ENCODE results near the gene TEDC2. TPM values are rescaled to one million over a fixed set of nuclear protein-coding genes. Genes with fewer than 3 reads are reported as not detected.
A peak's percentile ranks its signal among the peaks of the same experiment; 100 is the strongest.

Gene TEDC2
- total RNA-seq, 4 donors from 2014 or later, result 1.4 to 2.3 TPM; not detected in 2

DNA sequence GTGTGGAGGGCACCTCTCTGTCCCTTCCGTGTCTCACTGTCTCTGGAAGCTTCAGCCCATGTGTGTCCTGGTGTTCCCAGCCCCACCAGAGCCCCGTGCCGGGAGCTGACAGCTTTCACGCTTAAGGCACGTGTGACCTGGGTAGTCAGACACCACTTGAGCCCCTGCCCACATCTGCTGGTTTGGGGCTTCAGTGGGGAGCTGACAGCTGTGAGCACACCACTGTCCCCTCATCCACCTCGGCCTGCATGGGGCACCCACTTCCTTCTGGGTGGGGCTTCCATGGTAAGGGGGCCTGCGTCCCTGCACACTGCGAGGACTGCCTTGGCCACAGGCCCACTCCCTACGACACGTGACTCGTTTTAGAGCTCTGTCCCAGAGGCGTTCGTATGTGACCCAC, 2.6 kb upstream of the TEDC2 start:
- intact Hi-C loops (cut with DNase I; ENCODE audit: low total_unique reads), result no loop called here

DNA sequence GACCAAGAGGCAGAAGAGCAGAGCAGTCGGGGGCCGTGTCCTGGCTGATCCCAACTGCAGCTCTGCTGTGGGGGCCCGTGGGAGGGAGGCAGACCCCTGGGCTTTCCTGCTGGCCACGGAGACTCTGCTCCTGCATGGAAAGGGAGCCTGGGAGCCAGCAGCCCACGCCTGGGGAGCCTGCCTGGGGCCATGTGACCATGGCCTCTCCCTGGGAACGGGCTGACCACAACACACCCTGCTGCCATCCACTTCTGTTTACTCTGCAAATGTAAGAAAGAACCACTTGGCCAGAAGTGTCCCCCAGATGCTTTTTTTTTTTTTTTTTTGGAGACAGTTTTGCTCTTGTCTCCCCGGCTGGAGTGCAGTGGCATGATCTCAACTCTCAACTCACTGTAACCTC, 2.0 kb upstream of the TEDC2 start:
- TF ChIP-seq, protein P1, sequence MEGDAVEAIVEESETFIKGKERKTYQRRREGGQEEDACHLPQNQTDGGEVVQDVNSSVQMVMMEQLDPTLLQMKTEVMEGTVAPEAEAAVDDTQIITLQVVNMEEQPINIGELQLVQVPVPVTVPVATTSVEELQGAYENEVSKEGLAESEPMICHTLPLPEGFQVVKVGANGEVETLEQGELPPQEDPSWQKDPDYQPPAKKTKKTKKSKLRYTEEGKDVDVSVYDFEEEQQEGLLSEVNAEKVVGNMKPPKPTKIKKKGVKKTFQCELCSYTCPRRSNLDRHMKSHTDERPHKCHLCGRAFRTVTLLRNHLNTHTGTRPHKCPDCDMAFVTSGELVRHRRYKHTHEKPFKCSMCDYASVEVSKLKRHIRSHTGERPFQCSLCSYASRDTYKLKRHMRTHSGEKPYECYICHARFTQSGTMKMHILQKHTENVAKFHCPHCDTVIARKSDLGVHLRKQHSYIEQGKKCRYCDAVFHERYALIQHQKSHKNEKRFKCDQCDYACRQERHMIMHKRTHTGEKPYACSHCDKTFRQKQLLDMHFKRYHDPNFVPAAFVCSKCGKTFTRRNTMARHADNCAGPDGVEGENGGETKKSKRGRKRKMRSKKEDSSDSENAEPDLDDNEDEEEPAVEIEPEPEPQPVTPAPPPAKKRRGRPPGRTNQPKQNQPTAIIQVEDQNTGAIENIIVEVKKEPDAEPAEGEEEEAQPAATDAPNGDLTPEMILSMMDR (IDR thresholded peaks at IDR 0.05), result no peak
- TF ChIP-seq POLR2AphosphoS5 (IDR thresholded peaks at IDR 0.05) (no peak), POLR2A (IDR thresholded peaks at IDR 0.05) (no peak), EP300 (IDR thresholded peaks at IDR 0.05; ENCODE audit: low read depth) (no peak)
- peaks cover 11 to 19% (median 15%) of the 10 kb centered on the region in 4 donors for H3K4me1 ChIP-seq
- intact Hi-C loops (cut with DNase I; ENCODE audit: low total_unique reads) (no loop called here), in situ Hi-C loops (cut with MboI; ENCODE audit: low pct_ligation_motif_present in 1 of 4, low pct_unique_long_range_greater_than_20kb in 1 of 4, low sequenced_read_pairs in 3 of 4) (no loop called here)
- WGBS, 2 donors (ENCODE audit: low coverage in 1 of 2), result 86 to 100% methylated on average over 1 to 7 of the region's 7 CpGs
- H3K4me3 ChIP-seq, result no peak overlapping the region
- no peak overlapping the region for H3K27ac ChIP-seq
- H3K27me3 ChIP-seq, result no peaks in the 10 kb centered on the region
- H3K9me3 ChIP-seq, result no peaks in the 10 kb centered on the region
- no peak for DNase-seq
- H3K36me3 ChIP-seq, result peaks cover 0 to 6% (median 0%) of the 10 kb centered on the region in 4 donors

More for the DNA sequence above, 2.6 kb upstream of the TEDC2 start:
- Histone ChIP-seq H3K36me3 (peaks cover 0 to 6% (median 0%) of the 10 kb centered on the region in 4 donors), H3K4me1 (peaks cover 11 to 19% (median 15%) of the 10 kb centered on the region in 4 donors), H3K4me3 (no peak overlapping the region), H3K27me3 (no peaks in the 10 kb centered on the region), H3K9me3 (no peaks in the 10 kb centered on the region), H3K27ac (no peak overlapping the region)
- in situ Hi-C loops (cut with MboI; ENCODE audit: low pct_ligation_motif_present in 1 of 4, low pct_unique_long_range_greater_than_20kb in 1 of 4, low sequenced_read_pairs in 3 of 4), result no loop called here
- no peak for TF ChIP-seq EP300 (IDR thresholded peaks at IDR 0.05; ENCODE audit: low read depth)
- no peak for TF ChIP-seq POLR2AphosphoS5 (IDR thresholded peaks at IDR 0.05)
- TF ChIP-seq, protein P1 (IDR thresholded peaks at IDR 0.05), result no peak
- no peak for TF ChIP-seq POLR2A (IDR thresholded peaks at IDR 0.05)
- no peak for DNase-seq
- WGBS, 2 donors (ENCODE audit: low coverage in 1 of 2), result 77% methylated on average over 13 of the region's 13 CpGs; no CpG with 5 or more reads in 1 of the 2 donors

DNA sequence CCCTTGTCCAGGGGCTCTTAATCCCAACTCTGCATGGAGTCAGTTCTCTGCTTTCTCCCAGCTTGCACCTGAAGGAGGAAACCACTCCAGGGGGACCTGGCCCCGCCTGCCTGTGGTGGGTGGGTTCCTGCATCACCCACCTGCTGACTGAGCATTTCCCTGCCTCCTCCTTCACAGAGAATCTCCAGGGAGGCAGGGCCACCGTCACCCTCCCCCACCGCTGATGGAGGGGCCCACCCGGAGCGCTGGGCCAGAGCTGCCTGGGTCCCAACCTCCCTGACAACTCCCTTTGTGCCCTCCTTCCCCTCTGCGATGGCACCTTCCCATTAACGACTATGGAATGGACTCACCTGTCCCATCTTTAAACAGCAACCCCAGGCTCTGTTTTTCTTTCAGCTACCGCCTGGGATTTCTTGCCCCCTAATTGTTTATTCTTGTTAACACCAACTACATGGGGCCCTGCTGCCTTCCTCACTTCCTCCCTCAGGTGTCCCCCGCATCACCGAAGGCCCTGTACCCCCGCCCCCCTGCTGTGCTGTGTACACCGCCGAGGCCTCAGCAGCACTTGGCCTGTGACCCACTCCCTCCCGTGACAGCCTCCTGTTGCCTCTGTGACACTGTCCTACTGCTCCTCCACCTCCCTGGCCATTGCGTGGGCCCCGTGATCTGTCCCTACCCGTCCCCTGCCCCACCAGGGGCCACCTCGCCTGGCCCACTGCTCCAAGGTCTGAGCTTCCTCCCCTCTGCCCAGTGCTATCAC, 842 bp upstream of the TEDC2 start:
- in situ Hi-C loops (cut with MboI; ENCODE audit: low pct_ligation_motif_present in 1 of 4, low pct_unique_long_range_greater_than_20kb in 1 of 4, low sequenced_read_pairs in 3 of 4) (no loop called here), intact Hi-C loops (cut with DNase I; ENCODE audit: low total_unique reads) (no loop called here)
- Histone ChIP-seq H3K27ac (peak overlapping the region in 3 of 4 donors; percentile 11 to 58 (median 18)), H3K9me3 (no peaks in the 10 kb centered on the region), H3K4me1 (peaks cover 11 to 19% (median 15%) of the 10 kb centered on the region in 4 donors), H3K27me3 (no peaks in the 10 kb centered on the region), H3K36me3 (no peaks in the 10 kb centered on the region), H3K4me3 (peak overlapping the region; percentile 41 to 60 (median 49))
- no peak for DNase-seq
- TF ChIP-seq POLR2AphosphoS5 (IDR thresholded peaks at IDR 0.05), result no peak
- no peak for TF ChIP-seq POLR2A (IDR thresholded peaks at IDR 0.05)
- TF ChIP-seq EP300 (IDR thresholded peaks at IDR 0.05; ENCODE audit: low read depth), result no peak
- TF ChIP-seq, protein P1 (IDR thresholded peaks at IDR 0.05), result no peak
- WGBS, 2 donors (ENCODE audit: low coverage in 1 of 2), result 27 to 45% methylated on average over 4 to 18 of the region's 18 CpGs

DNA sequence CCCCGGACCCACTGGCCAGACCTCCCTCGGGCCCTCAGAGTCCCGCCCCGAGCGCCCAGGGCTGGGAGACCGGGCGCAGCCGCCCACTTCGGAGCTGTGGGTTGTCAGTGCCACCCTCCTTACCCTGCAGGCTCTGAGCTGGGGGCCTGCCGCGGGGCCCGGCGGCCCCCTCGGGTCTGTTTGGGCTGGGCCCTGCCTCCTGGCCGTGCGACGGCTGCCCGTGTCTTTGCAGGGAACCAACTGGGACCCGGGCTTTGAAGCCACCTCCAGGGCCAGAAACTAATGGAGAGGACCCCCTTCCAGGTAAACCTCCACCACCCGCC, 443 bp downstream of the TEDC2 start:
- H3K9me3 ChIP-seq, result no peaks in the 10 kb centered on the region
- peak overlapping the region in 1 of 4 donors; percentile 11 for H3K27ac ChIP-seq
- peaks cover 11 to 19% (median 15%) of the 10 kb centered on the region in 4 donors for H3K4me1 ChIP-seq
- in situ Hi-C loops (cut with MboI; ENCODE audit: low pct_ligation_motif_present in 1 of 4, low pct_unique_long_range_greater_than_20kb in 1 of 4, low sequenced_read_pairs in 3 of 4) (no loop called here), intact Hi-C loops (cut with DNase I; ENCODE audit: low total_unique reads) (no loop called here)
- H3K4me3 ChIP-seq, result peak overlapping the region; percentile 17 to 60 (median 49)
- 5% methylated on average over 14 of the region's 20 CpGs; no CpG with 5 or more reads in 1 of the 2 donors for WGBS, 2 donors (ENCODE audit: low coverage in 1 of 2)
- H3K36me3 ChIP-seq, result no peaks in the 10 kb centered on the region
- no peaks in the 10 kb centered on the region for H3K27me3 ChIP-seq
- no peak for DNase-seq
- TF ChIP-seq POLR2A (IDR thresholded peaks at IDR 0.05), result no peak

Data from transverse colon (tissue), 4 donors.